HUES48 (cell line): Measurements from ENCODE around the gene SPATA17.

Experiments
- H3K27ac ChIP-seq: one replicate; pipeline ENCODE4 v1.7.0; 2013; ENCODE audit warnings: low read depth, low read length, inconsistent platforms
- H3K27me3 ChIP-seq: 2 replicates; pipeline ENCODE4 v1.6.1; 2013; ENCODE audit warnings: mild to moderate bottlenecking, low read length; ENCODE audit not compliant: control insufficient read depth, insufficient read depth
- H3K36me3 ChIP-seq: 2 replicates; pipeline ENCODE4 v1.6.1; 2013; ENCODE audit warnings: low read length; ENCODE audit not compliant: control insufficient read depth, insufficient read depth
- H3K4me1 ChIP-seq: 2 replicates; pipeline ENCODE4 v1.6.1; 2013; ENCODE audit warnings: mild to moderate bottlenecking, low read length; ENCODE audit not compliant: control insufficient read depth, insufficient read depth
- H3K4me3 ChIP-seq: 2 replicates; pipeline ENCODE4 v1.5.1; 2013; ENCODE audit warnings: mild to moderate bottlenecking, low read depth, low read length
- H3K9ac ChIP-seq: 2 replicates; pipeline ENCODE4 v1.6.1; 2013; ENCODE audit warnings: mild to moderate bottlenecking, low read depth, low read length, moderate library complexity
- H3K9me3 ChIP-seq: 2 replicates; pipeline ENCODE4 v1.6.1; 2013; ENCODE audit warnings: low read length; ENCODE audit not compliant: control insufficient read depth, insufficient read depth

The SPATA17 gene

DNA sequence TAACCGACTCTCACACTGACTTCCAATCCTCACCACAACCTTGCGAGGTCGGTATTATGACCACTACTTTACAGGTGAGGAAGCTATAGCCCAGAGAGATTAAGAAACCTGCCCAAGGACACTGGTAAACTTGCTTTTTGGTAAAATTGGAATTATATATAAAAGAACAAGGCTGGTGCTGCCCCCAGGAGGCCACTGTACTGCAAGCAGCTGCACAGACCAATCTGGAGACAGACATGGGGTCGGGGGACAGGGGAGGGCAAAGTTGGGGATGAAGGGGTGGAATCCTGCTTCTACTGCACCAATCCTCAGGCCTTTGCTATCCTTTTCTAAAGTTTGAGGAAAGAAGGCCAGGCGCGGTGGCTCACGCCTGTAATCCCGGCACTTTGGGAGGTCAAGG is 280.8 kb downstream of the SPATA17 start:
- H3K36me3 ChIP-seq, result no peaks in the 10 kb centered on the region
- H3K4me1 ChIP-seq, result no peaks in the 10 kb centered on the region
- no peaks in the 10 kb centered on the region for H3K9me3 ChIP-seq
- H3K27ac ChIP-seq, result no peak overlapping the region
- no peak overlapping the region for H3K4me3 ChIP-seq
- no peak overlapping the region for H3K9ac ChIP-seq
- H3K27me3 ChIP-seq, result no peaks in the 10 kb centered on the region

DNA sequence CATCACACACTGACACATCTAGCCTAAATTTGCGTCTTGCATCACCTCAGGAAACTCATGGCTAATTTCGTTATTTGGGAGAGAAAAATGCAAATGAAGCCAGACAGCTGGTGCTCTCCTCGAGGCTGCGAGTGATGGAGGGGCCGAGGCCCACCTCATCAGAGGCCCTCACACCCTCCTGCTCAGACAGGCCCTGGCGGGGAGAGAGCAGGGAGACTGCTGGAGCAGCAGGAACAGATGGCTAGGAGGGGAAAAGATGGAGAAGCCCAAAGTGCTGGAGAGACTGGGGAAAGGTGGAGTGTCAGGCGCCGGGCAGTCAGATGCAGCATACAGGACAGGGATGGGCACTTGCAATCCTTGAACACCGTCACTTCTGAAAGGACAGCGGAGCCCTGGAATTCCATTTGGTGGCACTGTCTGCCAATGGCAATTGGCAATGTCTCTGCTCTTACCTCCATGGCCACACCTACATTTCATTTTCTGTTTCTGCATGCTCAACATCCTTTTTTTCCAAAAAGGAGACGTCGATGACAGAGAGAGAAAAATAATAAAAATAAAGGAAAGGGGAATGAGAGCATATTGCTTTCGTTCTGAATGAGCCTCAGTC is 286.2 kb downstream of the SPATA17 start:
- no peak overlapping the region for H3K4me3 ChIP-seq
- no peaks in the 10 kb centered on the region for H3K4me1 ChIP-seq
- no peaks in the 10 kb centered on the region for H3K27me3 ChIP-seq
- H3K9me3 ChIP-seq, result no peaks in the 10 kb centered on the region
- H3K36me3 ChIP-seq, result no peaks in the 10 kb centered on the region
- no peak overlapping the region for H3K9ac ChIP-seq
- no peak overlapping the region for H3K27ac ChIP-seq

DNA sequence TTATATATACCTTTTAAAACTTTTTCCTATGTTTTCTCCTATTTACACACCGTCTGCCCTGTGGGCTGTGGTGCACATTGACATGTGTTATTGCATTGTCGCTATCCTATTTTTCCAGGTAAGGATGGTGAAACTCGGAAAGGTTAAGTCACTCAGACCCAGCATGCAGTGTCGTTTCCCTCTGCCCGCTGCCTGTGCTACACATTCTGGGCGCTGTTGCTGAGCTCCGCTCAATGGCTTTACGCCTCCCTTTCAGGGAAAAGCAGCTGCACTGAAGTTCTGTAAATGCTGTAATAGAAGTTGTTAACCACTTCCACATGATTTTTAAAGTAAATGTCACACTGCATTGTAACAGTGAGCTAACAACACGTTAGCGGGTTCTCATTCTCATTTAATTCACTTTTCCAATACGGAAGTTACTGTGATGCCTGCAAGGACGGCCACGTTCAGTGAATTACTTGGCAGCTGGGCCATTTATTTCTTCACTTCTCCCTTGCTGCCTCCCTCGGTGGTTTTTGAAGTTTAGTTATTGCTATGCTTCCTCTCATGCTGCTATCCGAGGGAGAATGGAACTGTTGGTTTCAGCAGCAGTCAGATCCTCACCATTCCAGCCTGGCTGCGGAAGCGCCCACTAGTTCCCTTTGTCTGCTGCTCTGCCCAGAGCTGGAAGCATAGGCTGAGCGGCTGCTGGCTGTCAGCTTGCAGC is 288.7 kb downstream of the SPATA17 start:
- Histone ChIP-seq H3K27ac (no peak overlapping the region), H3K27me3 (peaks cover 7% of the 10 kb centered on the region), H3K9ac (no peak overlapping the region), H3K9me3 (no peaks in the 10 kb centered on the region), H3K4me3 (no peak overlapping the region), H3K36me3 (no peaks in the 10 kb centered on the region), H3K4me1 (no peaks in the 10 kb centered on the region)
